ENCODE data around the gene NSUN2. TPM values are rescaled to one million over a fixed set of nuclear protein-coding genes. Genes with fewer than 3 reads are reported as not detected.
"Not testable (repeated sequence)": the region's sequence is repeated elsewhere in the genome, so short reads cannot be mapped to it uniquely, and the experiment has no call there.

NSUN2 gene
- total and polyA plus RNA-seq, 10 donors = 42.4 to 77.8 (median 56.9) TPM

DNA sequence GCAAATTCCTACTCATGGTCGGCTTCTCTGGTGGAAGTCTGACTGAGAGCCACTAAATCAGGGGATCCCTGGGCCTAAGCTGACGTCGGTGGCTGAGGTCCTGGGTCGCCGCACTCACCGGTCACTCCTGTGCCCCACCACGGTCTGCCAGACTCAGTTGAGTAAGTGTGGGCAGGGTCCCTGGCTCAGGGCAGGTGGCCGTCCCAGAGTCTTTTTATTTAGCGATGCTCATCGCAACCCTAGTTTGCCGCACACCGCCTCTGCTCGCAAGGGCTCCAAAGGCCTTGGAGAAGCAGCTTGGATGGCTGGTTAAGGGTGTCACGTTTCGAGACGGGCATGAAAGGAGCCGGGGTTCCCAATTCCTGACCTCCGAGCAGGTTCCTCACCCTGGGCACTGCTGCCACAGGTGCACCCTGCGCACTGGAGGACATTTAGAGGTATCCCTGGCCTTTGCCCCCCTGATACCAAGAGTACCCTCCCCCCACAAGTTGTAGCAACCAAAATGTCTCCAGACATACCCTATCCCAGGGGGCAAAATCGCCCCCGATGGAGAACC, 59.9 kb downstream of the NSUN2 start:
- H3K36me3 ChIP-seq = no peaks in the 10 kb centered on the region
- TF ChIP-seq POLR2A (IDR thresholded peaks at IDR 0.05) = no peak
- no peak for TF ChIP-seq POLR2AphosphoS5 (IDR thresholded peaks at IDR 0.05)
- TF ChIP-seq, protein P1, sequence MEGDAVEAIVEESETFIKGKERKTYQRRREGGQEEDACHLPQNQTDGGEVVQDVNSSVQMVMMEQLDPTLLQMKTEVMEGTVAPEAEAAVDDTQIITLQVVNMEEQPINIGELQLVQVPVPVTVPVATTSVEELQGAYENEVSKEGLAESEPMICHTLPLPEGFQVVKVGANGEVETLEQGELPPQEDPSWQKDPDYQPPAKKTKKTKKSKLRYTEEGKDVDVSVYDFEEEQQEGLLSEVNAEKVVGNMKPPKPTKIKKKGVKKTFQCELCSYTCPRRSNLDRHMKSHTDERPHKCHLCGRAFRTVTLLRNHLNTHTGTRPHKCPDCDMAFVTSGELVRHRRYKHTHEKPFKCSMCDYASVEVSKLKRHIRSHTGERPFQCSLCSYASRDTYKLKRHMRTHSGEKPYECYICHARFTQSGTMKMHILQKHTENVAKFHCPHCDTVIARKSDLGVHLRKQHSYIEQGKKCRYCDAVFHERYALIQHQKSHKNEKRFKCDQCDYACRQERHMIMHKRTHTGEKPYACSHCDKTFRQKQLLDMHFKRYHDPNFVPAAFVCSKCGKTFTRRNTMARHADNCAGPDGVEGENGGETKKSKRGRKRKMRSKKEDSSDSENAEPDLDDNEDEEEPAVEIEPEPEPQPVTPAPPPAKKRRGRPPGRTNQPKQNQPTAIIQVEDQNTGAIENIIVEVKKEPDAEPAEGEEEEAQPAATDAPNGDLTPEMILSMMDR (IDR thresholded peaks at IDR 0.05 in 8 of 11, conservative IDR thresholded peaks at IDR 0.05 in 3 of 11) = no peak
- H3K27ac ChIP-seq = no peak overlapping the region
- H3K9me3 ChIP-seq = no peaks in the 10 kb centered on the region
- peaks cover 0 to 56% (median 0%) of the 10 kb centered on the region in 7 donors for H3K27me3 ChIP-seq (replicated peaks in 1 of 7)
- no peak overlapping the region for H3K4me3 ChIP-seq
- intact Hi-C loops (cut with DNase I; ENCODE audit: low total_unique reads) = loop anchor here (10.0 kb wide), 1 partner anchor 1068 kb away; no protein-coding TSS in a partner anchor
- DNase-seq = no peak
- WGBS, 5 donors = 86 to 92% (median 89%) methylated on average over 19 to 21 of the region's 21 CpGs
- H3K4me1 ChIP-seq = no peaks in the 10 kb centered on the region

DNA sequence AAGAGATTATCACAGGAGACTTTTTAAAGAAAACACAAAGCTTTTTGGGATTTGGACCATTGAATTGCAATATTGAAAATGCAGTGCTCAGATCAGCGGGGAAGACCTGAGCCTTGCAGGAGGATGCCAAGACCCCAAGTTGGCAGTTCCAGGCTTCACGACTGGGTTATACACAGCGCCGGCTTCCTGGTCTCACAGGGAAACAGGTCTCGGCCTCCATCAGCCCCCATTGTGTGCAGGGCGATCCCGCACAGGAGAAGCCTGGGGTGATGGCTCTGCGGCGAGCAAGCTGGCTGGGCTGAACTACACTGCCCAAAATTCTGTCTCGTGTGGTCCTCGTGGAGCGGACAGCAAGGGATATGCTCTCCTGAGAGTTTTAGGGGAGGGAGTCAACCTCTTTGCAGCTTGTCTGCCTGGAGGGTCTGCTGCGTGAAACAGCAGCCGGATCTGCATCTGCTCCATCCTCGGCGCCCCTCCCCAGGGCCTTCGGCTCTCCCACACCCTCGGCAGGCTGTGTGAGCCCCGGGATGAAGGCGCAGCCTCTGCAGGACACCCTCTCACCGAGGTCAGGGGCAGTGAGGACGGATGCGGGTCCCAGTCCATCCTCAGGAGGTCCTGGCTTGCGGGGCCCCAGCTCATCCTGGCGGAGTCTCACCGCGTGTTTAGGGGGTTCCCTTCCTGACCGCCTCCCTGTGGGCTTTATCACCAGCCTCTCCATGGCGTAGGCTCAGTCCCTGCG, 60.6 kb downstream of the NSUN2 start:
- 80 to 87% (median 85%) methylated on average over 13 to 30 of the region's 30 CpGs for WGBS, 5 donors
- no peak for DNase-seq
- Histone ChIP-seq H3K4me3 (no peak overlapping the region), H3K9me3 (no peaks in the 10 kb centered on the region), H3K27ac (no peak overlapping the region), H3K4me1 (no peaks in the 10 kb centered on the region), H3K27me3 (replicated peaks in 1 of 7) (peaks cover 0 to 54% (median 0%) of the 10 kb centered on the region in 7 donors), H3K36me3 (no peaks in the 10 kb centered on the region)
- intact Hi-C loops (cut with DNase I; ENCODE audit: low total_unique reads) = loop anchor here (10.0 kb wide), 1 partner anchor 1067 kb away; no protein-coding TSS in a partner anchor
- TF ChIP-seq, protein P1 (IDR thresholded peaks at IDR 0.05 in 8 of 11, conservative IDR thresholded peaks at IDR 0.05 in 3 of 11) = no peak

DNA sequence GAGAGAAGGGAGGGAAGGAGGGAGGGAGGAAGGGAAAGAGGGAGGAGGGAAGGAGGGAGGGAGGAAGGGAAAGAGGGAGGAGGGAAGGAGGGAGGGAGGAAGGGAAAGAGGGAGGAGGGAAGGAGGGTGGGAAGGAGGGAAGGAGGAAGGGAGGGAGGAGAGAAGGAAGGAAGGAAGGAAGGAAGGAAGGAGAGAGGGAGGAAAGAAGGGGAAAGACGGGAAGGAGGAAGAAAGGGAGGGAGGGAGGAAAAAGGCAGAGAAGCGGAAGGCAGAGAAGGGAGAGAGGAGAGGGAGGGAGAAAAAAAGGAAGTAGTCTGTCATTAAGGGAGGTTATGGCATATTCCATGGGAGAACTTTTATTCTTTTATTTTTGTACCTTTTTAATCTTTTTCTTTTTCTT, 61.2 kb downstream of the NSUN2 start:
- not testable (repeated sequence) for H3K4me1 ChIP-seq, DNase-seq, H3K9me3 ChIP-seq, H3K27ac ChIP-seq, H3K4me3 ChIP-seq, H3K36me3 ChIP-seq
- H3K27me3 ChIP-seq (replicated peaks in 1 of 7) = peaks cover 0 to 61% (median 0%) of the 10 kb centered on the region in 7 donors
- intact Hi-C loops (cut with DNase I; ENCODE audit: low total_unique reads) = loop anchor here (10.0 kb wide), 1 partner anchor 1067 kb away; no protein-coding TSS in a partner anchor
- WGBS, 5 donors = 40 to 64% (median 50%) methylated on average over 2 of the region's 2 CpGs

DNA sequence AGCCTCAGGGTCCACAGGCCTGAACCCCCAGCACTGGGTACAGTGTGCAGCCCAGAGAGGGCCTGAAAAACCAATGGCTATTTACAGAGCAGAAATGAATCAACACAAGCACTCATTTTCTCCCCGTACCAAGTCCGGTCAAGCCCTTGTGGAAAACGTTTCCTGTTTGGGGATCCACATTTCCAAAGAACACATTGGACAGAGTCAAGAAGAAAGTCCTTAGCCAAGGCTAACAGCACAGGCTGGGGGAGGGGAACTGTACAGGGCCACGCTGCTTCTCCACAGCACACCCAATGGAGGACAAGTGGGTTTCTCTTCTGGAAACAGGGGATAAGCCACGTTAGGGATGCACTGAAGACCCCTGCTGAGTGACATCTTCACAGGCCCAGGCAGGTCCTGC, 62.3 kb downstream of the NSUN2 start:
- intact Hi-C loops (cut with DNase I; ENCODE audit: low total_unique reads) = loop anchor here (10.0 kb wide), 1 partner anchor 1066 kb away; no protein-coding TSS in a partner anchor
- no peak overlapping the region for H3K4me3 ChIP-seq
- TF ChIP-seq, protein P1 (IDR thresholded peaks at IDR 0.05 in 8 of 11, conservative IDR thresholded peaks at IDR 0.05 in 3 of 11) = no peak
- TF ChIP-seq POLR2A (IDR thresholded peaks at IDR 0.05) (no peak), POLR2AphosphoS5 (IDR thresholded peaks at IDR 0.05) (no peak)
- no peak overlapping the region for H3K27ac ChIP-seq
- no peaks in the 10 kb centered on the region for H3K9me3 ChIP-seq
- no peaks in the 10 kb centered on the region for H3K4me1 ChIP-seq
- DNase-seq = no peak
- WGBS, 5 donors = 65 to 76% (median 69%) methylated on average over 4 to 5 of the region's 5 CpGs
- H3K36me3 ChIP-seq = no peaks in the 10 kb centered on the region
- H3K27me3 ChIP-seq (replicated peaks in 1 of 7) = peaks cover 0 to 64% (median 0%) of the 10 kb centered on the region in 7 donors
